ENCODE measurements around the gene GNPAT.

Gene GNPAT

GRCh38 chr1:231301990-231302389, 61.0 kb downstream of the GNPAT start:
- Mint-ChIP-seq H3K4me1 (no peaks in the 10 kb centered on the region), H3K27ac (no peak overlapping the region), H3K27me3 (ENCODE audit: low read depth) (no peaks in the 10 kb centered on the region), H3K9me3 (no peaks in the 10 kb centered on the region), H3K36me3 (ENCODE audit: low read depth) (no peaks in the 10 kb centered on the region), H3K4me3 (no peak overlapping the region)
- no peak for TF ChIP-seq CTCF (IDR thresholded peaks at IDR 0.05; ENCODE audit: unreplicated experiment in 3 of 3)

GRCh38 chr1:231310391-231310934, 69.5 kb downstream of the GNPAT start:
- H3K4me3 Mint-ChIP-seq: no peak overlapping the region
- H3K9me3 Mint-ChIP-seq: no peaks in the 10 kb centered on the region
- H3K36me3 Mint-ChIP-seq (ENCODE audit: low read depth): no peaks in the 10 kb centered on the region
- no peaks in the 10 kb centered on the region for H3K4me1 Mint-ChIP-seq
- no peak overlapping the region for H3K27ac Mint-ChIP-seq
- TF ChIP-seq CTCF (IDR thresholded peaks at IDR 0.05; ENCODE audit: unreplicated experiment in 3 of 3): no peak
- H3K27me3 Mint-ChIP-seq (ENCODE audit: low read depth): peaks cover 7% of the 10 kb centered on the region

GRCh38 chr1:231311720-231312431, 70.9 kb downstream of the GNPAT start:
- TF ChIP-seq CTCF (IDR thresholded peaks at IDR 0.05; ENCODE audit: unreplicated experiment in 3 of 3): no peak
- no peaks in the 10 kb centered on the region for H3K36me3 Mint-ChIP-seq (ENCODE audit: low read depth)
- no peaks in the 10 kb centered on the region for H3K9me3 Mint-ChIP-seq
- H3K4me1 Mint-ChIP-seq: no peaks in the 10 kb centered on the region
- peaks cover 7% of the 10 kb centered on the region for H3K27me3 Mint-ChIP-seq (ENCODE audit: low read depth)
- H3K4me3 Mint-ChIP-seq: no peak overlapping the region
- no peak overlapping the region for H3K27ac Mint-ChIP-seq

- Mint-ChIP-seq H3K27me3 (ENCODE audit: low read depth) (peaks cover 7% of the 10 kb centered on the region), H3K27ac (no peak overlapping the region), H3K9me3 (no peaks in the 10 kb centered on the region), H3K4me3 (no peak overlapping the region), H3K4me1 (no peaks in the 10 kb centered on the region), H3K36me3 (ENCODE audit: low read depth) (no peaks in the 10 kb centered on the region)
- no peak for TF ChIP-seq CTCF (IDR thresholded peaks at IDR 0.05; ENCODE audit: unreplicated experiment in 3 of 3)
Measured at GRCh38 chr1:231312432-231312788, 71.4 kb downstream of the GNPAT start.

GRCh38 chr1:231313661-231314060, 72.6 kb downstream of the GNPAT start:
- no peak overlapping the region for H3K4me3 Mint-ChIP-seq
- H3K4me1 Mint-ChIP-seq: no peaks in the 10 kb centered on the region
- no peaks in the 10 kb centered on the region for H3K9me3 Mint-ChIP-seq
- H3K27ac Mint-ChIP-seq: no peak overlapping the region
- H3K27me3 Mint-ChIP-seq (ENCODE audit: low read depth): peaks cover 7% of the 10 kb centered on the region
- TF ChIP-seq CTCF (IDR thresholded peaks at IDR 0.05; ENCODE audit: unreplicated experiment in 3 of 3): no peak
- no peaks in the 10 kb centered on the region for H3K36me3 Mint-ChIP-seq (ENCODE audit: low read depth)

- no peaks in the 10 kb centered on the region for H3K4me1 Mint-ChIP-seq
- H3K9me3 Mint-ChIP-seq: no peaks in the 10 kb centered on the region
- H3K27ac Mint-ChIP-seq: no peak overlapping the region
- no peaks in the 10 kb centered on the region for H3K36me3 Mint-ChIP-seq (ENCODE audit: low read depth)
- no peak for TF ChIP-seq CTCF (IDR thresholded peaks at IDR 0.05; ENCODE audit: unreplicated experiment in 3 of 3)
- H3K4me3 Mint-ChIP-seq: no peak overlapping the region
- H3K27me3 Mint-ChIP-seq (ENCODE audit: low read depth): peaks cover 7% of the 10 kb centered on the region
Measured at GRCh38 chr1:231315887-231316286, 74.9 kb downstream of the GNPAT start.
